SU-DHL-6 (cell line): ENCODE data around the gene FEM1B.

Source experiments
- H2AFZ ChIP-seq: fragments of 200-600 bp; sonication (generic); 2 replicates; pipeline ENCODE4 v1.6.1; 2014; ENCODE audit warnings: low read depth, mild to moderate bottlenecking, moderate library complexity, mixed read lengths, antibody characterized with exemption, low read length; ENCODE audit not compliant: severe bottlenecking
- H3F3A ChIP-seq: fragments of 200-600 bp; shearing (Covaris generic); 2 replicates; pipeline ENCODE4 v1.6.0; 2016; ENCODE audit warnings: antibody characterized with exemption, mild to moderate bottlenecking; ENCODE audit not compliant: insufficient read depth
- H3K27ac ChIP-seq: fragments of 200-600 bp; sonication (generic); 2 replicates; pipeline ENCODE4 v1.5.1; 2016; ENCODE audit warnings: low read depth, mild to moderate bottlenecking, low read length, moderate library complexity, mixed read lengths
- H3K27me3 ChIP-seq: fragments of 200-600 bp; sonication (generic), shearing (Covaris generic); 2 replicates; pipeline ENCODE4 v1.6.0; 2014; ENCODE audit warnings: mild to moderate bottlenecking, low read length
- H3K36me3 ChIP-seq: fragments of 200-600 bp; sonication (generic); 2 replicates; pipeline ENCODE4 v1.6.1; 2014; ENCODE audit warnings: mild to moderate bottlenecking, low read length, mixed read lengths
- H3K4me2 ChIP-seq: fragments of 300-600, 200-600 bp; shearing (Covaris generic), sonication (generic); 2 replicates; pipeline ENCODE4 v1.6.0; 2014; ENCODE audit warnings: low read length, low read depth, mild to moderate bottlenecking; ENCODE audit not compliant: poor library complexity, severe bottlenecking
- H3K4me3 ChIP-seq: fragments of 200-600 bp; sonication (generic); 2 replicates; pipeline ENCODE4 v1.5.1; 2014; ENCODE audit warnings: antibody characterized with exemption, low read length, mild to moderate bottlenecking, mixed read lengths; ENCODE audit not compliant: insufficient read depth, poor library complexity, severe bottlenecking
- H3K79me2 ChIP-seq: fragments of 200-600 bp; sonication (generic); 2 replicates; pipeline ENCODE4 v1.6.1; 2014; ENCODE audit warnings: mild to moderate bottlenecking, low read length, moderate library complexity; ENCODE audit not compliant: insufficient read depth
- H3K9ac ChIP-seq: fragments of 200-600 bp; sonication (generic); 2 replicates; pipeline ENCODE4 v1.7.0; 2014; ENCODE audit warnings: mild to moderate bottlenecking, low read length
- H3K9me2 ChIP-seq: fragments of 200-600 bp; sonication (generic); replicated peaks from 2 replicates; pipeline ENCODE4 v1.6.1; 2014; ENCODE audit warnings: low read length; ENCODE audit not compliant: insufficient read depth
- H3K9me3 ChIP-seq: fragments of 200-600 bp; sonication (generic); 2 replicates; pipeline ENCODE4 v1.6.1; 2014; ENCODE audit warnings: low read length, mixed read lengths; ENCODE audit not compliant: insufficient read depth
- H4K20me1 ChIP-seq: fragments of 200-600 bp; sonication (generic); 2 replicates; pipeline ENCODE4 v1.6.1; 2014; ENCODE audit warnings: low read depth, mild to moderate bottlenecking, antibody characterized with exemption, low read length, moderate library complexity, mixed read lengths
- CTCF ChIP-seq: fragments of 200-600 bp; sonication (generic); IDR thresholded peaks from one replicate; pipeline ENCODE4 v1.5.1; 2017; ENCODE audit warnings: antibody characterized with exemption, mild to moderate bottlenecking, low read length, moderate library complexity; ENCODE audit not compliant: insufficient read depth, poor library complexity, severe bottlenecking
- EZH2phosphoT487 ChIP-seq: fragments of 200-600 bp; sonication (generic), shearing (Covaris generic); conservative IDR thresholded peaks from 2 replicates; pipeline ENCODE4 v1.6.1; 2018; ENCODE audit warnings: mild to moderate bottlenecking, antibody characterized with exemption, low read length, moderate library complexity, mixed read lengths

FEM1B gene

GRCh38 chr15:68290715-68291114 lies 13.2 kb downstream of the FEM1B start:
- Histone ChIP-seq H3F3A (no peaks in the 10 kb centered on the region), H3K27me3 (no peaks in the 10 kb centered on the region), H2AFZ (no peak overlapping the region), H3K9me3 (no peaks in the 10 kb centered on the region), H3K9ac (no peak overlapping the region), H4K20me1 (peaks cover 33% of the 10 kb centered on the region), H3K4me3 (no peak overlapping the region), H3K36me3 (peaks cover 31% of the 10 kb centered on the region), H3K4me2 (no peak overlapping the region), H3K27ac (no peak overlapping the region), H3K9me2 (no peaks in the 10 kb centered on the region), H3K79me2 (peaks cover 73% of the 10 kb centered on the region)
- TF ChIP-seq CTCF (no peak), EZH2phosphoT487 (no peak)

GRCh38 chr15:68292157-68292781 lies 14.7 kb downstream of the FEM1B start:
- Histone ChIP-seq H4K20me1 (peaks cover 27% of the 10 kb centered on the region), H3K9me3 (no peaks in the 10 kb centered on the region), H2AFZ (no peak overlapping the region), H3K36me3 (peaks cover 24% of the 10 kb centered on the region), H3K9ac (no peak overlapping the region), H3F3A (no peaks in the 10 kb centered on the region), H3K79me2 (peaks cover 58% of the 10 kb centered on the region), H3K4me3 (no peak overlapping the region), H3K27ac (no peak overlapping the region), H3K27me3 (no peaks in the 10 kb centered on the region), H3K4me2 (no peak overlapping the region), H3K9me2 (no peaks in the 10 kb centered on the region)
- TF ChIP-seq EZH2phosphoT487 (no peak), CTCF (no peak)

- no peak overlapping the region for H3K9ac ChIP-seq
- H3K79me2 ChIP-seq: peaks cover 51% of the 10 kb centered on the region
- H4K20me1 ChIP-seq: peaks cover 27% of the 10 kb centered on the region
- peaks cover 27% of the 10 kb centered on the region for H3K36me3 ChIP-seq
- no peaks in the 10 kb centered on the region for H3F3A ChIP-seq
- no peaks in the 10 kb centered on the region for H3K9me3 ChIP-seq
- TF ChIP-seq CTCF (no peak), EZH2phosphoT487 (no peak)
- H3K27me3 ChIP-seq: no peaks in the 10 kb centered on the region
- H3K9me2 ChIP-seq: no peaks in the 10 kb centered on the region
- no peak overlapping the region for H3K4me3 ChIP-seq
- H2AFZ ChIP-seq: no peak overlapping the region
- no peak overlapping the region for H3K4me2 ChIP-seq
- no peak overlapping the region for H3K27ac ChIP-seq
These were observed 15.4 kb downstream of the FEM1B start for GRCh38 chr15:68292967-68293366.
